HG03571 (cell line): ENCODE measurements around the gene KCNIP3.
"Not testable (repeated sequence)": the region's sequence is repeated elsewhere in the genome, so short reads cannot be mapped to it uniquely, and the experiment has no call there.

ENCODE experiments used
- ATAC-seq: cut with Tn5 transposase; IDR thresholded peaks from one replicate; pipeline ENCODE4 v1.9.1; 2021; ENCODE audit not compliant: unreplicated experiment

Gene KCNIP3

DNA sequence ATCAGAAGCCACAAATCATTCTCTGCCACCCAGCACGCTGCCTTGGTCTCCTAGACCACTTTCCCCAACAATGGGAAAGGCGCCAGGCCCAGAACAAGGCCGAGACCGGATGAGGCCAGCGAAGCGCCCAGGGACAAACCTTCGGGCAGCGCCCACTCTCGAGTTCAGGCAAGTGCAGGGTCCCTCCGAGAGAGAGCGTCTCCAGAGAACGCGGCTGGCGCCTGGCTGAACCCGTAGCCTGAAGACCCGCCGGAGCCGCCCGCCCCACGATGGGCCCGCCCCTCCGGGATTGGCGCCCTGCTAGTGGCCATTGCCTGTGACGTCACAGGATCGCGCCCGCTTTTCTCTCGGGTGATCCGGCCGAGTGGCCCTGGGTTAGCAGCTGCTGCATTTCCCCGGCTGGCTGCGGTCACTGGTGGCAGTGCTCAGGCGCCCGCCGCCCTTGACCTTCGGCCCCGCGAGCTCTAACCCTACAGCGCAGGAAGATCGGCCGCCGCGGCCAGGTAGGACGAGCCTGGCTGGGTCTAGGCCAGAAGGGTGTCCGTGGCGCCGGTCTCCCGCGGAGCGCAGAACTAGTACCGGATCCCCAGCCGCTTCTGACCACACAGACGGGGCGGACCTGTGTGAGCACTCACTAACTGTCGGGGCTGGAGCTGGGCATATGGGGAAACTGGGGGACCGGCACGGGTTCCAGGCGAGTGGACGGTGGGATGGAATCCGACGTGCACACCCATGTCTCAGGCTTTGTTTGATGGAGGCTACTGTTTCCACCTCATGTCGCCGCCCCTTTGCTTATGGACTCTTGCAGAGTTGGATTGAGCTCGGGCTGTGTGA, 105.4 kb downstream of the KCNIP3 start, which contains the start of gene FAHD2A:
Gene FAHD2A (plus strand): TSS at position 339 of the 834 bp plus-strand sequence. CDS start 2,851 bp downstream, outside the sequence.
- peak; percentile 92 for ATAC-seq

DNA sequence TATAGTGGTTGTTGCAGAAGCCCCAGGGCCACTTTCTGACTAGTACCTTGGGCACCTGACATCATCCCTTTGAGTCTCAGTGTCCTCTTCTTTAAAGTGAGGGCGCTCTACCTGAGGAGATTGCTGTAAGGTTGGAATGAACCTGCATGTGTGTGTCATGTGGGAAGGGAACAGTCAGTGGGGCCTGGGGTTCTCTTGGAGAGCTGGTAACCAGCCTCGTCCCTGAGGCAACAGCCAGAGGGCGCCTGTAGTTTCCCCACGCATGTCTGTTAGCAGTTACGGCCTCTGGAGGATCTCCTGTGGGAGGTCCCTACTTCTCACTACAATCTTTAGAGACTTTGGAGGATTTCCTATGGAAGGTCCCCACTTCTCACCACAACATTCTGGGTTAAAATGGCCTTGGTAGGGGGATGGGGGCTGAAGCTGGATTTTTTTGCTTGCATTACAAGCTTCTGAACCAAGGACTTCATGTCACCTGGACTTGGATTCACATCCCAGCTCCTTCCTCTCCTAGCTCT, 106.1 kb downstream of the KCNIP3 start:
- peak; percentile 35 for ATAC-seq

DNA sequence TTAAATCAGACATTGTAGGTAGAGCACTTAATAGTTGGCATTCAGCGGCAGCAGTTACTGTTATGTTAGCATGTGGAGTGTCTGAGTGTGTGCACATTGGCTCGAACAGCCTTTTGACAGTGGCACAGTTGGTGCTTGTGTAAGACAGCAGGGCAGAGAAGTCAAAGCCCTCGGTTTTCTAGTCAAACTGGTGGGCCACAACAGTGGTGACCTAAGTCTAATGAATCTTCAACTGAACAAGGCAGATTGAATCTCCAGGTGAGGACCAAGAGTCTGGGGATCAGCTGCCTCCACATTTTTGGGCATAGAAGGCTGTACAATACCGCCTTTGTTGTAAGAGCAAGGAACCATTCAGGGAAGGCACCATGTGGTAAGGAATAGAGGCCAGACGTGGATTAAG, 106.7 kb downstream of the KCNIP3 start:
- not testable (repeated sequence) for ATAC-seq

DNA sequence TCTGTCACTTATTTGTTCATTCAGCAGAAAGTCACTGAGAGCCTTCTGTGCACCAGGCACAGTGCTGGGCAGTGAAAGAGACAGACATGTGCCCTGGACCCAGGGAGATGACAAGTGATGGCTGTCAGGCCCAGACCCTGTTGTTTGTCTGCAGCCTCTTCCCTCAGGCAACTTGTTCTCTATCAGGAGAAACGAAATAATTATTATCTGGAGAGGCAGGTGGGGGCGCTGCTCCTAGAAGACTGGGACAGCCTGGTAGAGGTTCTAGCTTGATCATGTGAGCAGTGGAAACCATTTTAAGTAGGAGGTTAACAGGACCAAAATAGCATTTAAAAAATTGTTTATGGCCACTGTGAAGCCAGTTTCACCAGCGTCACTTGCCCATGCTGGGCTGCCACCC, 107.5 kb downstream of the KCNIP3 start:
- ATAC-seq = not testable (repeated sequence)

DNA sequence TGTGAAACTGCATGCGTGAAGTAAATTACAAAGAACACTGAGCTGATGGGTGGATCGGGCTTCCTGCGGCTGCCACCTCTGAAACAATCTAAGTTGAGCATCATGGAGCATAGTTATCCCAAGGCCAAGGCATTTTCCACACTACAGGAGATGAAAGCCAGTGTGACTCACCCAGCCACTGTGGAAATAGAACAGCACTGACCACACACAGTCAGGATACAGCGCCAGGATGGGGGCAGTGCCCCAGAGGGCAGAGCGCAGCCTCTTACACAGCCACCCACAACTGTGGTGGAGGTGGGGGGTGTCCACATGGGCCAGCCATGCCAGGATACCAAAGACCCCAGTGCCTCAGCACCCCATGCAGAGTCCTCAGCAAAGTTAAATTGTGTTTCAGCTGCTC, 114.1 kb downstream of the KCNIP3 start:
- not testable (repeated sequence) for ATAC-seq

DNA sequence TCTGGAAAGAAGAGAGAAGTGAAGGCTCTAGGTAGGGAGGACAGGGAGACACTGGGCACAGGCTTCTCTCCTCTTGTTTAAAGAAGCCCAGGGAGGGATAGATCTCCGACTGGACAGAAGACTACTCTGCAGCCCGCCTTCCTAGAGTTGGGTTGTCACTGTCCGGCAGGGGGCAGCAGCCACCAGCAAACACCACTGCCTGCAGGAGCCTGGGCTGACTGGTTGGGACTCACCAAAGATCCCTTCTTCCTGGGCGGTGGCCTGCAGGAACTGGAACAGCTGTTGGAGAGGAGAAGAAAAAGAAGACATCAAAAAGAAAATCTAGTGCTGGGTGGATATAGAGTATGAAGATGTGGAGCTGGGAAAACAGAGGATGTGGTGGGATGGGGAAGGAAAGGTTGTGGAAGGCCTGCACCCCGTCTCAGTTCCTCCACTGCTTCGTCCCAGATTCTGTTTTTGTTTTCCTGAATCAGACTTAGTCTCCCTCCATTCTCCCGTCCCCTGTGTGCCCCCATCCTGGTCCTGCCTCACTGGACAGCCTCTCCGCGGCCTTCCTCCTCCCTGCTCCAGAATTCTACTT, 117.0 kb downstream of the KCNIP3 start:
- not testable (repeated sequence) for ATAC-seq

DNA sequence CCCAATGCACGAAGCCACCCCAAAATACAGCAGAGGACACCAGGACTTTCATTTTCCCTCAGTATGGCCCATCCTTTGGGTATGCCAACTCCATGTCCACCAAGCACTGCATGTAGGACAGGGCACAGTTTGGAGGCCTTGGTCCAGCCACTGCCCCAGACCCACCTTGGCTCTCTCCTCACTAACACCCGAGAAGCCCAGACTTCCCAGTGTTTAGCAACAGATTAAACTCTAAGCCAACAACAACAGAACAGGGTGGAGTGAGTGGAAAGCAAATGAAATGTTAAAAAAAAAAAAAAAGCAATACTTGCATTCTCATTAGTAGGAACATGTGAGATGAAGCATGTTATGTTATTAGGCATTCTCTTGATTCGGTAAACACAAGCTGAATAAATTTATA, 118.0 kb downstream of the KCNIP3 start:
- not testable (repeated sequence) for ATAC-seq

DNA sequence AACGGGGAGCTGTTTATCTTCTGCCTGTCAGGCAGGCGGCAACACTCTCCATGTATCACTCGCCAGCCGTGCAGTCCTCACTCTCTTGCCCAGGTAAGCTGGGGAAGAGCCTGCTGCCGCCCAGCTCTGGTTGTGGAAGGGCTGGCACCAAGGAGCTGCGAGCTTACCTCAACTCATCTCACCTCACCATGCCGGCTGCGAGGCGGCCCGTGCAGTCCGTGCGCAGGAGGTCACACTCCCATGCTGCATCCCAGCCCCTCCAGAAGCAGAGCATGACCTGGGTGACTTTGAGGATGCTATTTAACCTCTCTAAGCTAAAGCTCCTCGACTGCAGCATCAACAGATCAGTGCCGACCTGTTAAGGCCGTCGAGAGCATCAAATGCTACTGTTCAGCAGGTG, 118.4 kb downstream of the KCNIP3 start:
- not testable (repeated sequence) for ATAC-seq

DNA sequence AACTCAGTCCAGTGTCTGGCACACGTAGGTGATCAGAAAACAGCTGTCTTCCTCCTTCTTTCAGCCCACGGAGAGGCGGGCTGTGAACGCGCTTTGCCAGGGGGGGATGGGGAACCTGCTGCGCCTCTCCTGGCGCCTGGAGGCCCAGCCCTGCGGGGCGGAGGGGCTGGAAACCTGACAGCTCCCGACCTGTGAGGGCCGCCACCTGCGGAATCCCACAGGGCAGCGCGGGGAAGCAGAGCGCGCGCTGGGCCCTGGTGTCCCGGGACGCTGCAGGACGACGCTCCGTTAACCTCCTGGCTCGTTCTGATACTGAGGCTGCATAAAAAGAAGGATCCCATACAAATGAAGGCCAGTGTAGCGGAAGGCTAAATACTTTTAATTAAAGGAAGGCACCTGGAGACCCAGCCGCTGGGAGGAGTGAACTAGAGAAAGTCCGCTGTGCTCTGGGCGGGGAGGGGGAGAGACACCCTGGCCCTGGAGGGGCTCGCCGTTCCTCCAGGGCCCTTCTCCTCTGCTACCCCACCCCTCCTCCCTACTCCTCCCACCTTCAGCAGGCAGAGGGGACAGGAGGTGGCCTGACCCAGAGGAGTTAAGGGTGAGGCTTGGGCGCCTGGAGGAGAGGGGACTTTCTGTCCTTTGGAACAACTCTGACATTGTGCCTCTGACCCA, 130.2 kb downstream of the KCNIP3 start:
- ATAC-seq = not testable (repeated sequence)

DNA sequence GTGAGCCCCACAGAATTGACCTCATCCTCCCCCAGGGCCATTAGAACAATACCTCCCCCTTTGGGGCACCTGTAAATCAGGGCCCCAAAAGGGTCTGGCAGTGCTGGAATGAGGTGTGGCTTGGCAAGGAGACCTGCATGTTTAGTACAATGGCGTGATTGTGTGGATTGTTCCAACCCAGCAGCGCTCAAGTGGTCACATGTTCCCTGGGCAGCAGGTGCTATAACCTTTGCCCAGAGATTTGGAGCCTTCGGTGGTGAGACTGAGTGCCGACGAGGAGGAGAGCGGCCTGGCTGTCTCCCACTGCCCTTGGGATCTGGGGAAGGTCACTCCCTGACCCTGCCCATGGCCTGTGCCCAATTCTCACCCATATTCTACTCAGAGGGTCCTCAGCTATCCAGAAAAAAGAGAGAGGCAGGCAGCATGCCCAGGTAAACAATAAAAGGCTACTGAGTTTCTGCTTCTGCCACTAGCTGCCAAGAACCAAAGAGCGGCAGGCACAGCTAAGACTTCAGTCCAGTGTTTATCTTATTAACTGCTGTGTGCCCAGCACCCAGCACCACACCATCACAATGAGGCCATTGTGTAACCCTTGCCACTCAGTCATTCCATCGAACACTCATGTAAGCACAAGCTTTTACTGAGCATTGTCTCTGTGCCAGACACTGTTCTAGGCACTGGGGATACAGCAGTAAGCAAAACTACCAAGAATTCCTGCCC, 132.8 kb downstream of the KCNIP3 start:
- ATAC-seq = not testable (repeated sequence)

DNA sequence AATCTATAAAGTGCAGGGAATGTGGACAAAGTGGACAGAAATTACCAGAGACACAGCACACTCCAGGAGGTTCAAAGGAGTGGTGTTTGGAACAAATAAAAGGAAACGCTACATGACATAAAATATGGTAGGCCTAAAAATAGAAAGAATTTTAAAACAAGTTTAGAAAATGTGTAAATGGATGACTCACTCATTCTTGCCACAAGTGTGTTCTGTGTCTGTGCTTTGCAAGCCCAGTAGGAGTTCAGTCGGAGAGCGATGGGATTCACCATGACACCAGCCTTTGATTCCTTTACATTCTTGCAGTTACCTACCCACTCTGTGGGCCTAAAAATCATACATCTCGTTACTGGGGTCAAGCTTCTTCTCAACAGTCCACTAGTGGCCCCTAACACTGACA, 136.2 kb downstream of the KCNIP3 start:
- ATAC-seq = not testable (repeated sequence)

DNA sequence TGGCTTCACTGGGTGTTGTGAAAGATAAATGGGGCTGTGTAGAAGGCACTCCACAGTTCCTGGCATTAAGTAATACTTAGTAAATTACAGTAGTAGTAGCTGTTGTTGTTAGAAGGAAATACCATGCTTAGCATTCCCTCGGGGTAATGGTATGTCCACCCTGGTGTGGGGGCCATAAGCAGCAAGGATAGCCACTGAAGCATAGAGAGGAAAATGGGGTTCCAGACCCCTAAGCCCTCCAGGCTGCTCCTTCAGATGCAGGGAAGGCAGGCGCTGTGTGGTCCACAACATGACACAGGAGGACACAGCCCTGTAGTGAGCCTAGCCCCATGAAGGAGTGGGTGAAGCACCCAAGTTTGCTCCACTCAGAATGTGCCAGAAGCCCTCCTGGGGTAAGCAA, 136.8 kb downstream of the KCNIP3 start:
- not testable (repeated sequence) for ATAC-seq

DNA sequence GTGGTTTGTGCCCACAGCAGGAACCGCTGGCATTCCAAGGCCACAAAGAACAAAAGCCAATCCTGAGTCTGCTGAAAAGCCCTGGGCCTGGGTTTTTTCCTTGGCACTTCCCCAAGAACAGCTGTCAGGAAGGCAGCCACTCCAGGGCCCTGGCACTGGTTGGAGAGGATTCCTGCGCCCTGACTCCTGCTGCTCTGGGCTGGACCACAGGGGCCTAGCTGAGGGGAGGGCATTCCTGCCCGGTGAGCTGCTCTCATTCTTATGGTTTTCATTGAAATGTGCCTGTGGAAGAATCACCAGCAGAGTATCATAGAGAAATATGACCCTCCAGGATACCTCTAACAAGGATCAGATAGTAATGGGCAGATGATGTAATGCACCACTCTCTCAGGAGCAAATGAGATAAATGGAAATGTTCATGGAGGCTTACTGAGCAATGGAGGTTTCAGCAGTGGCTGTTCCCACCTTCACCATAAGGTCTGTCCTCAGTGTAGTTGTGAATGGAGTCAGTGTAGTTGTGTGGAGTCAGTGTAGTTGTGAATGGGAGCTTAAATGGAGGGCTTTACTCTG, 137.4 kb downstream of the KCNIP3 start:
- ATAC-seq = not testable (repeated sequence)

DNA sequence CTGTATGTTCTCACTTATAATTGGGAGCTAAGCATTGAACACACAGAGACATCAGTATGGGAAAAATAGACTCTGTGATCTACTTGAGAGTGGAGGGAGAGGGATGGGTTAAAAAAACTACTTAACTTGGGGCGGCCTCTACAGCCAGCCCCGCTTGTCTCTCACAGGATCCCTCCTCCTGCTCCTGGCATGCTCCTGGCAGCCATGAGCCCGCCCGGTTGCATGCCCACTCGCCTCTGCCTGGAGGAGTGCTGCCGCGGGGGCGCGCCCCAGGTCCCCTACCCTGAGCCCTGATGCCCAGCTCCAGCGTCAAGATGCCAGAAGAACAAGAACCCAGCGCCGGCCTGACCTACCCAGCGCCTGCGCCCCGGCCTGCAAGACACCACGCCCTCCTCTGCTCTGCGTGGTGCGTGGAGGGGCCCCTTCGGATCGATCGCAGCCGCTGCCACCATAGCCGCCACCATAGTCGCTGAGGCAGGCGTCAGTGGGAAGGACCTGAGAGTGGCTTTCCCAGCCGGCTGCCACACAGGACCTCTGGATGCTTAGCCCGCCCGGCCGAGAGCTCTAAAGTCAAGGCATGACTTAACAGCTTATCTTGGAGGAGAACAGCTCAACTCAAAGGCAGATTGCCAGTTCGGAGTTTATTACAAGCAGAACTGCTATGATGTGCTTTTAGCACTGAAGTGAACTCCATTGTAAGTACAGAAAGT, 138.2 kb downstream of the KCNIP3 start:
- not testable (repeated sequence) for ATAC-seq
